HG03139 (cell line): ENCODE data around the gene SOCS2.
"Not testable (repeated sequence)": the region's sequence is repeated elsewhere in the genome, so short reads cannot be mapped to it uniquely, and the experiment has no call there.

Experiments
- ATAC-seq: cut with Tn5 transposase; IDR thresholded peaks from one replicate; pipeline ENCODE4 v1.9.1; 2021; ENCODE audit not compliant: unreplicated experiment

SOCS2 gene

GRCh38 chr12:93571925-93572711 is at the start of gene SOCS2:
SOCS2 (plus strand) TSS chr12:93572675; CDS start chr12:93572898, 223 bp downstream.
- ATAC-seq = peak; percentile 8

GRCh38 chr12:93524386-93525133 is 47.9 kb upstream of the SOCS2 start:
- ATAC-seq = no peak

- ATAC-seq = no peak
Measured at GRCh38 chr12:93526786-93527428, 45.6 kb upstream of the SOCS2 start.

- no peak for ATAC-seq
Measured at GRCh38 chr12:93530358-93530757, 42.1 kb upstream of the SOCS2 start.

GRCh38 chr12:93533310-93533709 is 39.2 kb upstream of the SOCS2 start:
- no peak for ATAC-seq

GRCh38 chr12:93536111-93536765 is 36.2 kb upstream of the SOCS2 start:
- no peak for ATAC-seq

- peak; percentile 87 for ATAC-seq
Measured at GRCh38 chr12:93536766-93537488, 35.5 kb upstream of the SOCS2 start.

- ATAC-seq = no peak
Measured at GRCh38 chr12:93537769-93538168, 34.7 kb upstream of the SOCS2 start.

GRCh38 chr12:93539821-93540220 is 32.7 kb upstream of the SOCS2 start:
- no peak for ATAC-seq

- ATAC-seq = no peak
Measured at GRCh38 chr12:93540466-93540865, 32.0 kb upstream of the SOCS2 start.

GRCh38 chr12:93541578-93542225 is 30.8 kb upstream of the SOCS2 start:
- ATAC-seq = no peak

- no peak for ATAC-seq
Measured at GRCh38 chr12:93547778-93548177, 24.7 kb upstream of the SOCS2 start.

- no peak for ATAC-seq
Measured at GRCh38 chr12:93549174-93549573, 23.3 kb upstream of the SOCS2 start.

GRCh38 chr12:93550748-93551611 is 21.5 kb upstream of the SOCS2 start:
- no peak for ATAC-seq

- ATAC-seq = no peak
Measured at GRCh38 chr12:93552427-93552826, 20.0 kb upstream of the SOCS2 start.

GRCh38 chr12:93557879-93558278 is 14.6 kb upstream of the SOCS2 start:
- ATAC-seq = not testable (repeated sequence)

GRCh38 chr12:93558685-93559084 is 13.8 kb upstream of the SOCS2 start:
- not testable (repeated sequence) for ATAC-seq

GRCh38 chr12:93563807-93564538 is 8.5 kb upstream of the SOCS2 start:
- no peak for ATAC-seq
